ENCODE results near the gene SLC41A1.
"Not testable (repeated sequence)": the region's sequence is repeated elsewhere in the genome, so short reads cannot be mapped to it uniquely, and the experiment has no call there.

SLC41A1 gene

GRCh38 chr1:205812878-205813754 is at the start of gene SLC41A1:
Gene SLC41A1, minus strand, starts transcription at chr1:205813198. Its CDS starts 2,757 bp downstream, at chr1:205810441.
- peak; percentile 95 for DNase-seq

GRCh38 chr1:205861540-205861939 is 48.5 kb upstream of the SLC41A1 start:
- DNase-seq: no peak

- DNase-seq: no peak
Measured at GRCh38 chr1:205858141-205858961, 45.4 kb upstream of the SLC41A1 start.

- not testable (repeated sequence) for DNase-seq
Measured at GRCh38 chr1:205857501-205857900, 44.5 kb upstream of the SLC41A1 start.

GRCh38 chr1:205856433-205856832 is 43.4 kb upstream of the SLC41A1 start:
- DNase-seq: no peak

GRCh38 chr1:205852969-205853368 is 40.0 kb upstream of the SLC41A1 start:
- DNase-seq: no peak

GRCh38 chr1:205851993-205852392 is 39.0 kb upstream of the SLC41A1 start:
- DNase-seq: no peak

- no peak for DNase-seq
Measured at GRCh38 chr1:205849619-205850355, 36.8 kb upstream of the SLC41A1 start, which contains the start of gene PM20D1. Gene PM20D1, minus strand, starts transcription at chr1:205850132. Its CDS starts 60 bp downstream, at chr1:205850072.

- no peak for DNase-seq
Measured at GRCh38 chr1:205843036-205843859, 30.2 kb upstream of the SLC41A1 start.

- no peak for DNase-seq
Measured at GRCh38 chr1:205842229-205842628, 29.2 kb upstream of the SLC41A1 start.

- no peak for DNase-seq
Measured at GRCh38 chr1:205840146-205840923, 27.3 kb upstream of the SLC41A1 start.

GRCh38 chr1:205837382-205837970 is 24.5 kb upstream of the SLC41A1 start:
- no peak for DNase-seq

- no peak for DNase-seq
Measured at GRCh38 chr1:205834751-205835150, 21.8 kb upstream of the SLC41A1 start.

- no peak for DNase-seq
Measured at GRCh38 chr1:205832326-205832751, 19.3 kb upstream of the SLC41A1 start.

GRCh38 chr1:205827623-205828022 is 14.6 kb upstream of the SLC41A1 start:
- peak; percentile 42 for DNase-seq

GRCh38 chr1:205826995-205827394 is 14.0 kb upstream of the SLC41A1 start:
- no peak for DNase-seq

- no peak for DNase-seq
Measured at GRCh38 chr1:205826016-205826806, 13.2 kb upstream of the SLC41A1 start.

GRCh38 chr1:205824180-205824579 is 11.2 kb upstream of the SLC41A1 start:
- no peak for DNase-seq

GRCh38 chr1:205823260-205823659 is 10.3 kb upstream of the SLC41A1 start:
- not testable (repeated sequence) for DNase-seq

GRCh38 chr1:205822397-205822796 is 9.4 kb upstream of the SLC41A1 start:
- no peak for DNase-seq

All from NCI-H1092 treated with DMSO at 0.1 percent for 48 hours (cell line).